HUES48 (cell line): ENCODE results near the gene HTR3C.

Experiments used
- H3K27ac ChIP-seq: one replicate; pipeline ENCODE4 v1.7.0; 2013; ENCODE audit warnings: low read depth, low read length, inconsistent platforms
- H3K27me3 ChIP-seq: 2 replicates; pipeline ENCODE4 v1.6.1; 2013; ENCODE audit warnings: mild to moderate bottlenecking, low read length; ENCODE audit not compliant: control insufficient read depth, insufficient read depth
- H3K36me3 ChIP-seq: 2 replicates; pipeline ENCODE4 v1.6.1; 2013; ENCODE audit warnings: low read length; ENCODE audit not compliant: control insufficient read depth, insufficient read depth
- H3K4me1 ChIP-seq: 2 replicates; pipeline ENCODE4 v1.6.1; 2013; ENCODE audit warnings: mild to moderate bottlenecking, low read length; ENCODE audit not compliant: control insufficient read depth, insufficient read depth
- H3K4me3 ChIP-seq: 2 replicates; pipeline ENCODE4 v1.5.1; 2013; ENCODE audit warnings: mild to moderate bottlenecking, low read depth, low read length
- H3K9ac ChIP-seq: 2 replicates; pipeline ENCODE4 v1.6.1; 2013; ENCODE audit warnings: mild to moderate bottlenecking, low read depth, low read length, moderate library complexity
- H3K9me3 ChIP-seq: 2 replicates; pipeline ENCODE4 v1.6.1; 2013; ENCODE audit warnings: low read length; ENCODE audit not compliant: control insufficient read depth, insufficient read depth

Gene HTR3C

GRCh38 chr3:184092199-184092598, 39.4 kb downstream of the HTR3C start:
- no peaks in the 10 kb centered on the region for H3K9me3 ChIP-seq
- H3K36me3 ChIP-seq = no peaks in the 10 kb centered on the region
- H3K9ac ChIP-seq = no peak overlapping the region

GRCh38 chr3:184096811-184097383, 44.0 kb downstream of the HTR3C start, which contains the start of gene HTR3E:
Gene HTR3E, plus strand, starts transcription at chr3:184097064. Its CDS starts 466 bp downstream, at chr3:184097530.
- H3K27me3 ChIP-seq = no peaks in the 10 kb centered on the region
- no peak within 1 kb of the TSS for H3K9ac ChIP-seq
- H3K36me3 ChIP-seq = no peaks in the 10 kb centered on the region
- H3K9me3 ChIP-seq = no peaks in the 10 kb centered on the region
- H3K4me3 ChIP-seq = no peak within 1 kb of the TSS
- no peak within 1 kb of the TSS for H3K27ac ChIP-seq
- no peaks in the 10 kb centered on the region for H3K4me1 ChIP-seq

More at GRCh38 chr3:184092199-184092598, 39.4 kb downstream of the HTR3C start:
- H3K27me3 ChIP-seq = no peaks in the 10 kb centered on the region
- no peaks in the 10 kb centered on the region for H3K4me1 ChIP-seq
- no peak overlapping the region for H3K4me3 ChIP-seq
- H3K27ac ChIP-seq = no peak overlapping the region

- Histone ChIP-seq H3K36me3 (no peaks in the 10 kb centered on the region), H3K4me1 (no peaks in the 10 kb centered on the region), H3K9ac (no peak overlapping the region), H3K4me3 (no peak overlapping the region), H3K27me3 (no peaks in the 10 kb centered on the region), H3K27ac (no peak overlapping the region), H3K9me3 (no peaks in the 10 kb centered on the region)
These were observed 44.7 kb downstream of the HTR3C start for GRCh38 chr3:184097556-184097955.

- H3K36me3 ChIP-seq = no peaks in the 10 kb centered on the region
- H3K27ac ChIP-seq = no peak overlapping the region
- H3K4me3 ChIP-seq = no peak overlapping the region
- no peaks in the 10 kb centered on the region for H3K4me1 ChIP-seq
- H3K9me3 ChIP-seq = no peaks in the 10 kb centered on the region
- H3K27me3 ChIP-seq = no peaks in the 10 kb centered on the region
- H3K9ac ChIP-seq = no peak overlapping the region
These were observed 47.2 kb downstream of the HTR3C start for GRCh38 chr3:184099806-184100686.
